HG03342 (cell line): Measurements from ENCODE around the gene JMJD7.

Experiments used
- ATAC-seq: cut with Tn5 transposase; IDR thresholded peaks from one replicate; pipeline ENCODE4 v1.9.1; 2021; ENCODE audit warnings: mild to moderate bottlenecking, moderate library complexity; ENCODE audit not compliant: unreplicated experiment

Gene JMJD7

GRCh38 chr15:41879321-41879845 lies 51.5 kb downstream of the JMJD7 start:
- no peak for ATAC-seq

- no peak for ATAC-seq
Measured at GRCh38 chr15:41880156-41880877, 52.4 kb downstream of the JMJD7 start.

GRCh38 chr15:41881086-41881485 lies 53.2 kb downstream of the JMJD7 start:
- ATAC-seq = no peak

GRCh38 chr15:41881550-41881919 lies 53.6 kb downstream of the JMJD7 start:
- no peak for ATAC-seq

GRCh38 chr15:41881920-41882688 lies 54.2 kb downstream of the JMJD7 start:
- ATAC-seq = no peak

- no peak for ATAC-seq
Measured at GRCh38 chr15:41882689-41883483, 55.0 kb downstream of the JMJD7 start.

- no peak for ATAC-seq
Measured at GRCh38 chr15:41883484-41883825, 55.6 kb downstream of the JMJD7 start.

GRCh38 chr15:41884458-41884857 lies 56.6 kb downstream of the JMJD7 start:
- ATAC-seq = no peak

- no peak for ATAC-seq
Measured at GRCh38 chr15:41885321-41885720, 57.4 kb downstream of the JMJD7 start.

- ATAC-seq = no peak
Measured at GRCh38 chr15:41885841-41886240, 57.9 kb downstream of the JMJD7 start.

- no peak for ATAC-seq
Measured at GRCh38 chr15:41886741-41887140, 58.8 kb downstream of the JMJD7 start.

GRCh38 chr15:41887161-41887560 lies 59.3 kb downstream of the JMJD7 start:
- ATAC-seq = no peak
